HEK293 (cell line): ENCODE measurements around the gene B3GALT5.
A peak's percentile ranks its signal among the peaks of the same experiment; 100 is the strongest.

Source experiments
- CTCF ChIA-PET: fragments of 350-600 bp; formaldehyde crosslinking; extraction: SDS; loops from one replicate; lab custom pipeline; 2021; ENCODE audit warnings: antibody characterized with exemption; lab: Yijun Ruan, JAX
- POLR2A ChIA-PET: fragments of 300-600 bp; formaldehyde crosslinking; extraction: SDS; loops from one replicate; lab custom pipeline; 2020; ENCODE audit warnings: antibody characterized with exemption, inconsistent platforms; lab: Yijun Ruan, JAX
- H3K27ac ChIP-seq: fragments of 200-500 bp; sonication (Bioruptor generic); 2 replicates; pipeline ENCODE4 v1.5.1; 2014; ENCODE audit warnings: low read depth, low read length, control low read depth, inconsistent platforms; ENCODE audit errors: extremely low read depth
- H3K36me3 ChIP-seq, 2 experiments: fragments of 200-500 bp in 1 of 2; sonication (Bioruptor generic) in 1 of 2; 1 replicate in 1 of 2; 2 replicates in 1 of 2; pipeline ENCODE4 v1.5.1; 2014 to 2017; ENCODE audit warnings: inconsistent platforms in 2 of 2, low read length in 2 of 2; ENCODE audit not compliant: control insufficient read depth in 2 of 2, insufficient read depth in 1 of 2
- H3K4me1 ChIP-seq: fragments of 200-500 bp; sonication (Bioruptor generic); 2 replicates; pipeline ENCODE4 v1.5.1; 2014; ENCODE audit warnings: mild to moderate bottlenecking, low read length, inconsistent platforms; ENCODE audit not compliant: control insufficient read depth, insufficient read depth
- H3K4me3 ChIP-seq: 2 replicates; pipeline ENCODE4 v1.5.1; 2011; ENCODE audit warnings: low read depth, mild to moderate bottlenecking, control low read depth, low read length, moderate library complexity
- H3K9me3 ChIP-seq: fragments of 200-500 bp; sonication (Bioruptor generic); 2 replicates; pipeline ENCODE4 v1.5.1; 2014; ENCODE audit warnings: low read depth, low read length, inconsistent platforms; ENCODE audit not compliant: control insufficient read depth, insufficient read depth
- CTCF ChIP-seq: fragments of 450-650 bp; formaldehyde crosslinking; IDR thresholded peaks from 2 replicates; pipeline ENCODE4 v1.5.1; 2016; ENCODE audit warnings: missing biosample characterization, missing genetic modification characterization
- GLIS2 ChIP-seq: fragments of 450-650 bp; formaldehyde crosslinking; IDR thresholded peaks from 2 replicates; pipeline ENCODE4 v1.5.1; 2016; ENCODE audit warnings: missing biosample characterization, missing genetic modification characterization
- HOXC10 ChIP-seq: sonication (generic); formaldehyde crosslinking; IDR thresholded peaks from 2 replicates; pipeline ENCODE4 v1.8.1; 2023; ENCODE audit warnings: mild to moderate bottlenecking, missing genetic modification reagents
- PRDM4 ChIP-seq: fragments of 450-650 bp; formaldehyde crosslinking; IDR thresholded peaks from 2 replicates; pipeline ENCODE4 v1.5.1; 2017; ENCODE audit warnings: missing biosample characterization, missing genetic modification characterization
- SCRT1 ChIP-seq: fragments of 450-650 bp; formaldehyde crosslinking; IDR thresholded peaks from 2 replicates; pipeline ENCODE4 v1.5.1; 2016; ENCODE audit warnings: missing biosample characterization, missing genetic modification characterization, borderline replicate concordance
- SCRT2 ChIP-seq: fragments of 450-650 bp; formaldehyde crosslinking; IDR thresholded peaks from 2 replicates; pipeline ENCODE4 v1.5.1; 2016; ENCODE audit warnings: missing biosample characterization, missing genetic modification characterization
- SP7 ChIP-seq: fragments of 450-650 bp; formaldehyde crosslinking; IDR thresholded peaks from 2 replicates; pipeline ENCODE4 v1.5.1; 2016; ENCODE audit warnings: missing biosample characterization, missing genetic modification characterization
- ZBTB17 ChIP-seq: fragments of 450-650 bp; formaldehyde crosslinking; IDR thresholded peaks from 2 replicates; pipeline ENCODE4 v1.5.1; 2016; ENCODE audit warnings: missing biosample characterization, missing genetic modification characterization
- ZNF10 ChIP-seq: fragments of 450-650 bp; formaldehyde crosslinking; IDR thresholded peaks from 2 replicates; pipeline ENCODE4 v1.5.1; 2017; ENCODE audit warnings: missing biosample characterization, missing genetic modification characterization
- ZNF140 ChIP-seq: fragments of 450-650 bp; formaldehyde crosslinking; IDR thresholded peaks from 2 replicates; pipeline ENCODE4 v1.5.1; 2016; ENCODE audit warnings: missing biosample characterization, missing genetic modification characterization
- ZNF146 ChIP-seq: fragments of 450-650 bp; formaldehyde crosslinking; IDR thresholded peaks from 2 replicates; pipeline ENCODE4 v1.5.1; 2016; ENCODE audit warnings: missing biosample characterization, missing genetic modification characterization
- ZNF18 ChIP-seq: fragments of 450-650 bp; formaldehyde crosslinking; IDR thresholded peaks from 2 replicates; pipeline ENCODE4 v1.5.1; 2016; ENCODE audit warnings: missing biosample characterization, missing genetic modification characterization
- ZNF239 ChIP-seq: fragments of 450-650 bp; formaldehyde crosslinking; IDR thresholded peaks from 2 replicates; pipeline ENCODE4 v1.5.1; 2016; ENCODE audit warnings: missing biosample characterization, missing genetic modification characterization
- ZNF248 ChIP-seq: fragments of 450-650 bp; formaldehyde crosslinking; IDR thresholded peaks from 2 replicates; pipeline ENCODE4 v1.5.1; 2017; ENCODE audit warnings: missing biosample characterization, missing genetic modification characterization
- ZNF521 ChIP-seq: fragments of 450-650 bp; formaldehyde crosslinking; IDR thresholded peaks from 2 replicates; pipeline ENCODE4 v1.5.1; 2017; ENCODE audit warnings: missing biosample characterization, mild to moderate bottlenecking, missing genetic modification characterization
- ZNF580 ChIP-seq: fragments of 450-650 bp; formaldehyde crosslinking; IDR thresholded peaks from 2 replicates; pipeline ENCODE4 v1.5.1; 2016; ENCODE audit warnings: missing biosample characterization, missing genetic modification characterization
- ZNF621 ChIP-seq: fragments of 450-650 bp; formaldehyde crosslinking; IDR thresholded peaks from 2 replicates; pipeline ENCODE4 v1.5.1; 2017; ENCODE audit warnings: missing biosample characterization, missing genetic modification characterization
- ZNF623 ChIP-seq: fragments of 450-650 bp; formaldehyde crosslinking; IDR thresholded peaks from 2 replicates; pipeline ENCODE4 v1.5.1; 2016; ENCODE audit warnings: missing biosample characterization, missing genetic modification characterization
- ZNF660 ChIP-seq: fragments of 450-650 bp; IDR thresholded peaks from 2 replicates; pipeline ENCODE4 v1.5.1; 2018; ENCODE audit warnings: missing biosample characterization, mild to moderate bottlenecking, missing genetic modification characterization
- TF ChIP-seq, protein P1 (sequence below): fragments of 450-650 bp; formaldehyde crosslinking; IDR thresholded peaks from 2 replicates; pipeline ENCODE4 v1.5.1; 2016; ENCODE audit warnings: missing biosample characterization, missing genetic modification characterization, borderline replicate concordance
- TF ChIP-seq, protein P2 (sequence below): fragments of 450-650 bp; formaldehyde crosslinking; IDR thresholded peaks from 2 replicates; pipeline ENCODE4 v1.5.1; 2016; ENCODE audit warnings: missing biosample characterization, missing genetic modification characterization

Gene B3GALT5

GRCh38 chr21:39602793-39603192, 9.9 kb upstream of the B3GALT5 start:
- CTCF ChIA-PET = interaction anchor here (1.8 kb wide), 1 partner anchor 114 kb away, joined by 6 read pairs; no protein-coding TSS in a partner anchor
- H3K36me3 ChIP-seq = no peaks in the 10 kb centered on the region
- H3K9me3 ChIP-seq = no peaks in the 10 kb centered on the region
- no peak overlapping the region for H3K4me3 ChIP-seq
- peak; percentile 98 for TF ChIP-seq ZNF239 (tag by site-specific recombination)
- TF ChIP-seq ZNF621 (tag by site-specific recombination) = no peak
- TF ChIP-seq, all 188 proteins: peak for 1
- POLR2A ChIA-PET = no interaction called here
- H3K4me1 ChIP-seq = 0 out of 2 replicates have a peak, but pooled peaks cover 3% of the 10 kb centered on the region
- no peak overlapping the region for H3K27ac ChIP-seq

GRCh38 chr21:39604951-39605350, 7.8 kb upstream of the B3GALT5 start:
- ChIA-PET CTCF (no interaction called here), POLR2A (no interaction called here)

More at GRCh38 chr21:39604951-39605350, 7.8 kb upstream of the B3GALT5 start:
- TF ChIP-seq HOXC10 (CRISPR knock-in tag) = no peak
- TF ChIP-seq SCRT2 (tag by site-specific recombination) = no peak
- no peak for TF ChIP-seq ZNF623 (tag by site-specific recombination)
- TF ChIP-seq ZNF10 = no peak
- no peak for TF ChIP-seq ZNF140 (tag by site-specific recombination)
- TF ChIP-seq, protein P1, sequence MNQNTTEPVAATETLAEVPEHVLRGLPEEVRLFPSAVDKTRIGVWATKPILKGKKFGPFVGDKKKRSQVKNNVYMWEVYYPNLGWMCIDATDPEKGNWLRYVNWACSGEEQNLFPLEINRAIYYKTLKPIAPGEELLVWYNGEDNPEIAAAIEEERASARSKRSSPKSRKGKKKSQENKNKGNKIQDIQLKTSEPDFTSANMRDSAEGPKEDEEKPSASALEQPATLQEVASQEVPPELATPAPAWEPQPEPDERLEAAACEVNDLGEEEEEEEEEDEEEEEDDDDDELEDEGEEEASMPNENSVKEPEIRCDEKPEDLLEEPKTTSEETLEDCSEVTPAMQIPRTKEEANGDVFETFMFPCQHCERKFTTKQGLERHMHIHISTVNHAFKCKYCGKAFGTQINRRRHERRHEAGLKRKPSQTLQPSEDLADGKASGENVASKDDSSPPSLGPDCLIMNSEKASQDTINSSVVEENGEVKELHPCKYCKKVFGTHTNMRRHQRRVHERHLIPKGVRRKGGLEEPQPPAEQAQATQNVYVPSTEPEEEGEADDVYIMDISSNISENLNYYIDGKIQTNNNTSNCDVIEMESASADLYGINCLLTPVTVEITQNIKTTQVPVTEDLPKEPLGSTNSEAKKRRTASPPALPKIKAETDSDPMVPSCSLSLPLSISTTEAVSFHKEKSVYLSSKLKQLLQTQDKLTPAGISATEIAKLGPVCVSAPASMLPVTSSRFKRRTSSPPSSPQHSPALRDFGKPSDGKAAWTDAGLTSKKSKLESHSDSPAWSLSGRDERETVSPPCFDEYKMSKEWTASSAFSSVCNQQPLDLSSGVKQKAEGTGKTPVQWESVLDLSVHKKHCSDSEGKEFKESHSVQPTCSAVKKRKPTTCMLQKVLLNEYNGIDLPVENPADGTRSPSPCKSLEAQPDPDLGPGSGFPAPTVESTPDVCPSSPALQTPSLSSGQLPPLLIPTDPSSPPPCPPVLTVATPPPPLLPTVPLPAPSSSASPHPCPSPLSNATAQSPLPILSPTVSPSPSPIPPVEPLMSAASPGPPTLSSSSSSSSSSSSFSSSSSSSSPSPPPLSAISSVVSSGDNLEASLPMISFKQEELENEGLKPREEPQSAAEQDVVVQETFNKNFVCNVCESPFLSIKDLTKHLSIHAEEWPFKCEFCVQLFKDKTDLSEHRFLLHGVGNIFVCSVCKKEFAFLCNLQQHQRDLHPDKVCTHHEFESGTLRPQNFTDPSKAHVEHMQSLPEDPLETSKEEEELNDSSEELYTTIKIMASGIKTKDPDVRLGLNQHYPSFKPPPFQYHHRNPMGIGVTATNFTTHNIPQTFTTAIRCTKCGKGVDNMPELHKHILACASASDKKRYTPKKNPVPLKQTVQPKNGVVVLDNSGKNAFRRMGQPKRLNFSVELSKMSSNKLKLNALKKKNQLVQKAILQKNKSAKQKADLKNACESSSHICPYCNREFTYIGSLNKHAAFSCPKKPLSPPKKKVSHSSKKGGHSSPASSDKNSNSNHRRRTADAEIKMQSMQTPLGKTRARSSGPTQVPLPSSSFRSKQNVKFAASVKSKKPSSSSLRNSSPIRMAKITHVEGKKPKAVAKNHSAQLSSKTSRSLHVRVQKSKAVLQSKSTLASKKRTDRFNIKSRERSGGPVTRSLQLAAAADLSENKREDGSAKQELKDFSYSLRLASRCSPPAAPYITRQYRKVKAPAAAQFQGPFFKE (tag by site-specific recombination) = no peak
- no peak for TF ChIP-seq PRDM4 (tag by site-specific recombination)
- no peak for TF ChIP-seq ZNF521 (tag by site-specific recombination)
- TF ChIP-seq ZNF580 = no peak
- TF ChIP-seq ZNF660 (tag by site-specific recombination) = no peak
- no peak for TF ChIP-seq ZNF248
- no peak for TF ChIP-seq ZNF18
- no peak for TF ChIP-seq SP7 (tag by site-specific recombination)
- TF ChIP-seq SCRT1 (tag by site-specific recombination) = no peak
- TF ChIP-seq, protein P2, sequence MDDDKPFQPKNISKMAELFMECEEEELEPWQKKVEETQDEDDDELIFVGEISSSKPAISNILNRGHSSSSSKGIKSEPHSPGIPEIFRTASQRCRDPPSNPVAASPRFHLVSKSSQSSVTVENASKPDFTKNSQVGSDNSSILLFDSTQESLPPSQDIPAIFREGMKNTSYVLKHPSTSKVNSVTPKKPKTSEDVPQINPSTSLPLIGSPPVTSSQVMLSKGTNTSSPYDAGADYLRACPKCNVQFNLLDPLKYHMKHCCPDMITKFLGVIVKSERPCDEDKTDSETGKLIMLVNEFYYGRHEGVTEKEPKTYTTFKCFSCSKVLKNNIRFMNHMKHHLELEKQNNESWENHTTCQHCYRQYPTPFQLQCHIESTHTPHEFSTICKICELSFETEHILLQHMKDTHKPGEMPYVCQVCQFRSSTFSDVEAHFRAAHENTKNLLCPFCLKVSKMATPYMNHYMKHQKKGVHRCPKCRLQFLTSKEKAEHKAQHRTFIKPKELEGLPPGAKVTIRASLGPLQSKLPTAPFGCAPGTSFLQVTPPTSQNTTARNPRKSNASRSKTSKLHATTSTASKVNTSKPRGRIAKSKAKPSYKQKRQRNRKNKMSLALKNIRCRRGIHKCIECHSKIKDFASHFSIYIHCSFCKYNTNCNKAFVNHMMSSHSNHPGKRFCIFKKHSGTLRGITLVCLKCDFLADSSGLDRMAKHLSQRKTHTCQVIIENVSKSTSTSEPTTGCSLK = no peak
- TF ChIP-seq GLIS2 = no peak
- TF ChIP-seq ZBTB17 (tag by site-specific recombination) = no peak
- TF ChIP-seq CTCF = no peak
- TF ChIP-seq ZNF146 (tag by site-specific recombination) = no peak
- TF ChIP-seq, all 188 proteins: peak for 0
- no peak overlapping the region for H3K27ac ChIP-seq
- no peaks in the 10 kb centered on the region for H3K9me3 ChIP-seq
- 0 out of 2 replicates have a peak, but pooled peaks cover 3% of the 10 kb centered on the region for H3K4me1 ChIP-seq
- no peak overlapping the region for H3K4me3 ChIP-seq
- no peaks in the 10 kb centered on the region for H3K36me3 ChIP-seq
